BJ (cell line): ENCODE data around the gene HTR5A. TPM values are rescaled to one million over a fixed set of nuclear protein-coding genes. Genes with fewer than 3 reads are reported as not detected.

Experiments
- CTCF ChIA-PET: fragments of 350-600 bp; formaldehyde crosslinking; extraction: SDS; loops from one replicate; lab custom pipeline; 2021; ENCODE audit warnings: antibody characterized with exemption, inconsistent platforms; lab: Yijun Ruan, JAX
- POLR2A ChIA-PET: fragments of 300-600 bp; sonication (Branson Sonifier 250); formaldehyde crosslinking; extraction: SDS; loops from one replicate; lab custom pipeline; 2021; ENCODE audit warnings: antibody characterized with exemption; lab: Charles Lee
- DNase-seq: peaks from one replicate; pipeline ENCODE4 v3.0.0-alpha.2; 2011; ENCODE audit warnings: low read depth
- H3K27me3 ChIP-seq: 2 replicates; pipeline ENCODE4 v1.6.0; 2011; ENCODE audit warnings: low read length; ENCODE audit not compliant: control insufficient read depth, insufficient read depth
- H3K36me3 ChIP-seq: 2 replicates; pipeline ENCODE4 v1.5.1; 2011; ENCODE audit warnings: low read length; ENCODE audit not compliant: control insufficient read depth, insufficient read depth
- H3K4me3 ChIP-seq: 2 replicates; pipeline ENCODE4 v1.5.1; 2011; ENCODE audit warnings: low read depth, mild to moderate bottlenecking, control low read depth, low read length
- polyA plus RNA-seq: library from polyadenylated mRNA; depleted of rRNA; stranded (reverse); fragments of >200 nt; gene quantifications from 2 replicates; pipeline ENCODE4 v1.2.3, GENCODE V29; 2011
- TF ChIP-seq, protein P1 (sequence below): IDR thresholded peaks from 2 replicates; pipeline ENCODE4 v1.5.1; 2011; ENCODE audit warnings: low read depth, mild to moderate bottlenecking, control low read depth, inconsistent platforms, low read length, moderate library complexity; ENCODE audit not compliant: insufficient read depth

Gene HTR5A
- polyA plus RNA-seq, 1 experiment = not detected

DNA sequence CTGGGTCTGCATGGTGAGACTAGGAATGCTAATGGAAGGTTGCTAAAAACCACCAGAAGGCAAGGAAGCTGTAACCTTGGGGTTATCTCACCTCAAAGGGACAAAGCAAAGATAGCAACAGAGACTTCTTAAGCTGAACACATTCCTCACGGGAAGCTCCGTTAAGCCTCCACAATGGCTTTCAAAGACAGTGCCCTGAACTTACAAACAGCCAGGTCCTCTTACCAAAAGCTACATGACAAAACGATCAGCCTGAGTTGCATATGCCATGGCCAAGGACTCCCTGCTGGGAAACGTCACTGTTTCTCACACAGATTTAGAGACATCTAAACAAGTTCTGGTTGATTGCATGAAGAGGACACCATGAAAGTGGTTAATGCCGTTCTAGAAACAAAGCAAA lies 52.7 kb downstream of the HTR5A start:
- TF ChIP-seq, protein P1, sequence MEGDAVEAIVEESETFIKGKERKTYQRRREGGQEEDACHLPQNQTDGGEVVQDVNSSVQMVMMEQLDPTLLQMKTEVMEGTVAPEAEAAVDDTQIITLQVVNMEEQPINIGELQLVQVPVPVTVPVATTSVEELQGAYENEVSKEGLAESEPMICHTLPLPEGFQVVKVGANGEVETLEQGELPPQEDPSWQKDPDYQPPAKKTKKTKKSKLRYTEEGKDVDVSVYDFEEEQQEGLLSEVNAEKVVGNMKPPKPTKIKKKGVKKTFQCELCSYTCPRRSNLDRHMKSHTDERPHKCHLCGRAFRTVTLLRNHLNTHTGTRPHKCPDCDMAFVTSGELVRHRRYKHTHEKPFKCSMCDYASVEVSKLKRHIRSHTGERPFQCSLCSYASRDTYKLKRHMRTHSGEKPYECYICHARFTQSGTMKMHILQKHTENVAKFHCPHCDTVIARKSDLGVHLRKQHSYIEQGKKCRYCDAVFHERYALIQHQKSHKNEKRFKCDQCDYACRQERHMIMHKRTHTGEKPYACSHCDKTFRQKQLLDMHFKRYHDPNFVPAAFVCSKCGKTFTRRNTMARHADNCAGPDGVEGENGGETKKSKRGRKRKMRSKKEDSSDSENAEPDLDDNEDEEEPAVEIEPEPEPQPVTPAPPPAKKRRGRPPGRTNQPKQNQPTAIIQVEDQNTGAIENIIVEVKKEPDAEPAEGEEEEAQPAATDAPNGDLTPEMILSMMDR = no peak
- ChIA-PET POLR2A (no interaction called here), CTCF (interaction anchor here (1.0 kb wide), 1 partner anchor 10 kb away, joined by 3 read pairs; no protein-coding TSS in a partner anchor)
- Histone ChIP-seq H3K4me3 (no peak overlapping the region), H3K27me3 (no peaks in the 10 kb centered on the region), H3K36me3 (no peaks in the 10 kb centered on the region)
- DNase-seq = no peak

DNA sequence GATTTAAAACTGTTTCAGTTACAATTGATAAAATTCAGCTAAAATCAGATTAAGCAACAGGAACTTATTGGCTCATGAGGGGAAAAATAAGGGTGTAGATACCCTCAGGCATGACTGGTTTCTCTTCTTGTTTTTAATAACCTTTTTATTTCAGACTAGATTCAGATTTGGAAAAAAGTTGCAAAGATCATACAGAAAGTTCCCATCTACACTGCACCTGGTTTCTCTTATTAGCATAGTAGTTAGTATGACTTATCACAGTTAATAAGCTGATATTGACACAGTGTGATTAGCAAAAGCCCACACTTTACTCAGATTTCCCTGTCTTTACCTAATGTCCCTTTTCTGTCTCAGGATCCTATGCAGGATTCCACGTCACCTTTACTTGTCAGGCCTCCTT lies 53.3 kb downstream of the HTR5A start:
- no peak for DNase-seq
- POLR2A ChIA-PET = no interaction called here
- no peaks in the 10 kb centered on the region for H3K36me3 ChIP-seq
- CTCF ChIA-PET = interaction anchor here (1.0 kb wide), 1 partner anchor 9 kb away, joined by 3 read pairs; no protein-coding TSS in a partner anchor
- no peaks in the 10 kb centered on the region for H3K27me3 ChIP-seq
- no peak overlapping the region for H3K4me3 ChIP-seq
- TF ChIP-seq, protein P1 = no peak

DNA sequence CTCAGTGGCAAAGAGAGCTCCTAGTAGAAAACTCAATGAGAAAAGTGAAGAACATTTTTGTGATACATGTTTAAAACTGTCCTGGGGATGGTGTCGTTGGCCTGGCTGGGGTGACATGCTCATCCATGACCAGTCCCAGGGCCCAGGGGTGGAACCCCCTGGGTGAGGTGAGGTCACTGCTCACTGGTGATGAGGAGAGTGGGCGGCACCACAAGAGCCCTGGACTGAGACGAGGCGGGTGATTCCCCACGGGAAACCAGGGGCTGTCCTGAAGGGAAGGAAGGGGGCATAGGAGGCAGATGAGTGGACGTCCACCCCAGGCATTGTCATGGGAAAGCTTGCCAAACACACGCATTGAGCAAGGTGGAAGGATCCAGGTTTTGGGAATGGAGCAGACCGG lies 54.6 kb downstream of the HTR5A start:
- TF ChIP-seq, protein P1 = no peak
- ChIA-PET POLR2A (no interaction called here), CTCF (no interaction called here)
- H3K4me3 ChIP-seq = no peak overlapping the region
- no peaks in the 10 kb centered on the region for H3K27me3 ChIP-seq
- H3K36me3 ChIP-seq = no peaks in the 10 kb centered on the region
- no peak for DNase-seq

DNA sequence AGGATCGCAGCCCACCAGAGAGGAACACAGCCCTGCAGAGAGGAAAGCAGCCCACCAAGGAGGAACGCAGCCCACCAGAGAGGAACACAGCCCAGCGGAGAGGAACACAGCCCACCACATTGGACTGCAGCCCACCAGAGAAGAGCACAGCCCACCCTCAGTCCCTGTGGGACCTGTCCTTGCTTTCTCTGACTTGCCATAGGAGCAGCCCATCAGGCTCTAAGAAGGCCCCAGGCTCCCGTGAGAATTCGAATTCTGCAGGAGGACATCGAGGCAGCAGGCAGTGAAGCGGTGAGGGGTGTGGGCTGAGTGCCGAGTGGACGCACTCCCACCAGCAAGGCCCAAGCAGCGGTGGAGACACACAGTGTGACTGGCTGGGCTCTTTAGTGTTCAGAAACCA lies 59.1 kb downstream of the HTR5A start:
- TF ChIP-seq, protein P1 = no peak
- ChIA-PET CTCF (no interaction called here), POLR2A (no interaction called here)
- Histone ChIP-seq H3K36me3 (no peaks in the 10 kb centered on the region), H3K27me3 (no peaks in the 10 kb centered on the region), H3K4me3 (no peak overlapping the region)
- no peak for DNase-seq

DNA sequence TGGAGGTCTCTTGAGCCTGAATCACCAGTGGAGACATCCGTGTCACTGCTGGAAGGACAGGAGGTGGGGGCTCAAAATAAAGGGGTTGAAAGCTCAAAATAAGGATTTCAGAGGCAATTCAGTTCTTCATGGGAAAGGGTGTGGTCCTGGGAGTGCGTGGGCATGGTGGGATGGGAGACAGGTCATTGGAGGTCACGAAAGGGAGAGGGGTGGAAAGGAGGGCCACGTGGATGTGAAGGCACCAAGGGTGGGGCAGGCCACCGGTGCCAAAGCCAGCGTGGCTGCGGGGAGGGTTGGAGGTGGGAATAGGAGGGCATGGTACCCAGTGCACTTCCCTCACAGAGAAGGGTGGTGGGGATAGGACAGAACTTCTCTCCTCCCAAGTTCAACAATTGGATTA lies 59.7 kb downstream of the HTR5A start:
- Histone ChIP-seq H3K27me3 (no peaks in the 10 kb centered on the region), H3K36me3 (no peaks in the 10 kb centered on the region), H3K4me3 (no peak overlapping the region)
- TF ChIP-seq, protein P1 = no peak
- CTCF ChIA-PET = no interaction called here
- DNase-seq = no peak
- POLR2A ChIA-PET = no interaction called here
